ENCODE data around the gene C5orf58.
"Not testable (repeated sequence)": the region's sequence is repeated elsewhere in the genome, so short reads cannot be mapped to it uniquely, and the experiment has no call there.

C5orf58 gene

GRCh38 chr5:170223360-170223759 lies 9.4 kb upstream of the C5orf58 start:
- in situ Hi-C loops (cut with MboI; ENCODE audit: low sequenced_read_pairs): no loop called here

GRCh38 chr5:170223906-170224305 lies 8.9 kb upstream of the C5orf58 start:
- in situ Hi-C loops (cut with MboI; ENCODE audit: low sequenced_read_pairs): no loop called here

DNA sequence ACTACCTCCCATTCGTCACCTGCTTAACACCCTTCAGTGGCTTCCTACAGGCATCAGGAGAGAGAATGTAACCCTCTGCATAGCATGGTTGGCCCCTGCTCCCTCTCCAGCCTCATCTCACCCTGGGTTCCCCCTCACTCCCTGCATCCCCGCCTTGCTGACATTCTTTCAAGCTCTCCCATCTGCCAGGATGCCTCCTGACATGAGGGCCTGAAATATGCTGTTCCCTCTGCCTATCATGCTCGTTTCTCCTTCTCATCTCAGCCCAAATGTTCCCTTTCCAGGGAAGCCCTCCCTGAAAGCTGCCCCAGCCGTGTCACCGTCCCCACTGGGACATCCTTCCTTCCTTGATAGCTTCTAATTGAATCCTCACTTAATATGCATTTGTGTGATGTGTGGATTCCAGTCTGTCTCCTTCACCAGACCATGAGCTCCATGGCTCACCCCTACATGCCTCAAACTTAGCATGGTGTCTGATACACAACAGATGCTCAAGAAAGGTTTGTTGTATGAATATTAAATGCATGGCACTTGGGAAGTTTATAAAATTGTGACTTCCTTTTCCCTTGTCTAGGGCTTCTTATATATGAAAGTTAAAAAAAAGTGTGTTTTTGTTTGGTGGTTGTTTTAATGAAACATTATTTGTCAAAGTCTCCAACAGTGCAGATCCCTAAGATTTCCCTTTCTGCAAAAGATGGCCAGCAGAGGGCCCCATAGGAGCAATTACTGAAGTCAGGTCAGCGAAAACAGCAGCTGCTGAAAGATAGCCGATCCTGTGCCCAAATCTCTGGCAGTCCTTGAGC lies 7.3 kb upstream of the C5orf58 start:
- in situ Hi-C loops (cut with MboI; ENCODE audit: low sequenced_read_pairs): no loop called here

GRCh38 chr5:170226129-170226615 lies 6.6 kb upstream of the C5orf58 start:
- in situ Hi-C loops (cut with MboI; ENCODE audit: low sequenced_read_pairs): no loop called here

DNA sequence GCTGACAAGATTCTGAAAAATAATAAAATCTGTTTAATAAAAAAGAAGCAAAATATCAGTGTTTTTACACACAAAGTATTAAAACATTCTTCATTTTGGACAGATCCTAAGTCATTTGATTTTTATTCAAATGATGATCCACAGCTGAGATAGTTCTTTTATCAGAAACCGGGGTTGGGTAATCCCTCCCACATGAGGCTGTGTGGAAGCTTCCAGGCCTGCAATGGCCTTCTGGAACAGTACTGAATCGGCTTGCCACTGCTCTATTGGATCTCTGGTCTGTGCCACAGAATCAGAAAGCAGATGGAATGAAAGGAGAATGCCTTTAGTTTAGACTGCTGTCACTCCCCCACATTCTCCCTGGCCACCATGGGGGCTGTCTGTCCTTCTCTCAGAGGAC lies 6.1 kb upstream of the C5orf58 start:
- in situ Hi-C loops (cut with MboI; ENCODE audit: low sequenced_read_pairs): no loop called here

DNA sequence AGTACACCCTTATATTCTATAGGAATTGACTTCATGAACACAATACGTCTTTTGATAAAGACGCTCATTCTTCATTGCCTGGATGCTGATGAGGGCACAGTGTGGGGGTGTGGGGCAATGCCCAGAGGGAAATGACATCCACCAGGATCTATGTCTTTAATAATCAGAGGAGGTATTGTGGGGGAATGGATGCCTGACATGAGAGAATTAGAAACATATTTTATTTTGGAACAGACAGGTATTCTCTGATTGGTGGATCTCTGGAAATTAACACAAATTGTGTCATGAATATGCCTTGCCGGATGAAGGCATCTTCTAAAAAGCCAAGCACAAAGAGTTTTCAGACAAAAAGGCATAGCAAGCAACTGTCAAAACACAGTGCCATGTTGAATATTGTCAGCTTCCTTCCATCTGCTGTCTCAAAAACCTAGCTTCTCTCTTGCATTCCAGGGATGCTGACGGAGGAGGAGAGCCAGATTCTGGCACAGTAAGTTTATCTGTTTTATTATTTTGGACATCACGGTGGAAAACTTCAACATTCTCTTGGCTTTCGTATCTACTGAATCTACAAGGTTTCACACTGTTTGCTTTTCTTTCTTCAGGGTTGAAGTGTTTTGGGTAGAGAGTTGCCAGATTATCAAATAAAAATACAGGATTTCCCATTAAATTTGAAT lies 3.9 kb upstream of the C5orf58 start:
- in situ Hi-C loops (cut with MboI; ENCODE audit: low sequenced_read_pairs): no loop called here

DNA sequence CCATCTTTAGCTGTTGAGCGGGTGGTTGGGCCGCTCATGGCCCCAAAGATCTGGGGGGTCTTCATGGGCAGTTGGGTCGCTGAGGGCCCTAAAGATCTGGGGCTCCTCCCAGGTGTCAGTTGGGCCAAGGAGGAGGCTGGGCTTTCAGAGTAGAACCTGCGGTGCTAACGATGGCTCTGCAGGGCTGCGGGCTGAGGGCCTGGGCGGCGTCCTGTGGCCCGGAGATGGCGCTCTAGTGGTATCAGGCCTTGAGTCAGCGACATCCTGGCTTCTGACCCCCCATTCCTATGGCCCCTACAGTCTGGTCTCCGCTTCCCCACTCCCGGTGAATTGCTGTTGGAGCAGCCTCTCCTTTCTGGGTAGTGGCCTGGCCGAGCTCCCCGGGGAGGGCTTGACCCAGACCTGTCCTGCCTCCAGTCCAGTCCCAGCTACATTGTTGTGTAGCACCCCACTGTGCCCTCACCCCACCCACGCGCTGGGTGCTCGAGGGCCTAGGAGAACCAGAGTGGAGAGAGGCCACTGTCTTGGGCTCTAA lies 640 bp downstream of the C5orf58 start:
- in situ Hi-C loops (cut with MboI; ENCODE audit: low sequenced_read_pairs): no loop called here

- in situ Hi-C loops (cut with MboI; ENCODE audit: low sequenced_read_pairs): no loop called here
These were observed 3.4 kb downstream of the C5orf58 start for GRCh38 chr5:170235876-170236864.

- in situ Hi-C loops (cut with MboI; ENCODE audit: low sequenced_read_pairs): no loop called here
These were observed 5.8 kb downstream of the C5orf58 start for GRCh38 chr5:170238456-170239196.

DNA sequence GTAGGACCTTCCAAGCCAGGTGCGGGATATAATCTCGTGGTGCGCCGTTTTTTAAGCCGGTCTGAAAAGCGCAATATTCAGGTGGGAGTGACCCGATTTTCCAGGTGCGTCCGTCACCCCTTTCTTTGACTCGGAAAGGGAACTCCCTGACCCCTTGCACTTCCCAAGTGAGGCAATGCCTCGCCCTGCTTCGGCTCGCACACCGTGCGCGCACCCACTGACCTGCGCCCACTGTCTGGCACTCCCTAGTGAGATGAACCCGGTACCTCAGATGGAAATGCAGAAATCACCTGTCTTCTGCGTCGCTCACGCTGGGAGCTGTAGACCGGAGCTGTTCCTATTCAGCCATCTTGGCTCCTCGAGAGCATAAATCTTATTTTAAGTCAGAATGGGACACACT lies 12.7 kb downstream of the C5orf58 start:
- in situ Hi-C loops (cut with MboI; ENCODE audit: low sequenced_read_pairs): not testable (repeated sequence)

DNA sequence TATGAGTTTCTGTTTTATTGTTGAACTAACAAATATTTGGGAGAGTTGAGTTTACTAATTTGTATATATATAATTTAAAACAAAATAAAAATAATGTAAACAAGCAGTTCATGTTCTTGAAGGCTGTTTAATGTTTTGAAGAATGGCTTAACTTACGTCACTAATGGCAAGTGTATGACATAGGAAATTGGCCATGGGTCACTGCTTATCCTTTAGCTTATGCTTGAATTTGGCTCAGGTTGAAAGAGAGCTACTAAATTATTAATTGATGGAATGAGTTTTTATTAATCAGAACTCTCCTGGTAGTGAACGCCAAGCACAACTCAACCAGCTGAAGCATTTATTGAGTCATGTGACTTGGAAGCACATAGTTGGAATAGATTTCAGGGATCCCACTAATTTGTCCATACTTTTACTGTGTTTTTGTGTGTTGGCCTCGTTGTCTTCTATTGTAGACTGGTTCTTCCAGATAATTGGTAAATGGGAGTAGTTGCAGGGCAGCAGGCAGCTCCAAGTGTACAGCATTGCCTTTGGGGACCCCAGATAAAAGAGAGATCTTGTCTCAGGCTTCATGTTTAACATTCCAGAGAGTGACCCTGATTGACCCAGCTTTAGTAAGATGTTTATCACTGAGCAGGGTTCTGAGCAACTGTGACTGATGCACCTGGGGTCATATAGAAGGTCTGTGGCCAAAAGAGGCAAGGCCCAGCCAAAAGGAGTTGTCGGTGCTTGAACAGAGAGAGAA lies 13.5 kb downstream of the C5orf58 start:
- in situ Hi-C loops (cut with MboI; ENCODE audit: low sequenced_read_pairs): no loop called here

DNA sequence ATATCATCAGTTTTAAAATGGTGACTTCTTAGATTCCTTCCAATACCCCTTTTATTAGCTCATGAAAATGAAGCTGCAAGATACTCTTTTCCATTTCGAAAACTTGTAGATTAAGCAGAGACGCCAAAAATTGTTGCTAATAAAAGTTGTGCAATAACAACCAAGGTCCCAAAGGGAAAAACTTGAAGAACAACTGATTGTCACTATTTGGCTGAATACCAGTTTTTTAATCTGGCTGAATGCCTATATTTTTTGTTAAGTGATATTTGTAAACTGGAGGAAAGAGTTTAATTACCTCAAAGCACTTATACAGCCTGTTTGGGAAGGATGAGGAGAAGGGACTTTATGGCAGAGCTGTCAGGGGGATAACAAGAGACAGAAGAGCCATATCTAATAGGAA lies 14.6 kb downstream of the C5orf58 start:
- in situ Hi-C loops (cut with MboI; ENCODE audit: low sequenced_read_pairs): no loop called here

- in situ Hi-C loops (cut with MboI; ENCODE audit: low sequenced_read_pairs): no loop called here
These were observed 15.6 kb downstream of the C5orf58 start for GRCh38 chr5:170248172-170248930.

GRCh38 chr5:170248931-170249227 lies 16.1 kb downstream of the C5orf58 start:
- in situ Hi-C loops (cut with MboI; ENCODE audit: low sequenced_read_pairs): not testable (repeated sequence)

DNA sequence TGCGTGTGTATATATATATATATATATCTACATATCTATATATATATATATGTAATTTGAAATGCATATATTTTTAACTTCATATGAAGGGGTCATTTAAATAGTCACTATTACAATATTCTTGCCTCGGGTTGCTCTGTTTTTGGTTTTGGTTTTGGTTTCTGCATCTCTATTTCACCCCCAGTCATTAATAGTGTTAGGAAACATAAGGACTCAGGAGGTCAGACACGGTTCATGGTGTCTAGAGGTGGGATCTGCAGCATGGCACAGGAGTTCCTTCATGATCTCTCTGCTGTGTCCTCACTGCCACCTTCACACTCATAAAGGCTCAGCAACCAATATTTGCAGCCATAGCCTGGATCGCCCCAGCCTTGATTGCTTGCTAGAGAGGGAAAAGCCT lies 16.6 kb downstream of the C5orf58 start:
- in situ Hi-C loops (cut with MboI; ENCODE audit: low sequenced_read_pairs): no loop called here

GRCh38 chr5:170250810-170251317 lies 18.1 kb downstream of the C5orf58 start:
- in situ Hi-C loops (cut with MboI; ENCODE audit: low sequenced_read_pairs): no loop called here

DNA sequence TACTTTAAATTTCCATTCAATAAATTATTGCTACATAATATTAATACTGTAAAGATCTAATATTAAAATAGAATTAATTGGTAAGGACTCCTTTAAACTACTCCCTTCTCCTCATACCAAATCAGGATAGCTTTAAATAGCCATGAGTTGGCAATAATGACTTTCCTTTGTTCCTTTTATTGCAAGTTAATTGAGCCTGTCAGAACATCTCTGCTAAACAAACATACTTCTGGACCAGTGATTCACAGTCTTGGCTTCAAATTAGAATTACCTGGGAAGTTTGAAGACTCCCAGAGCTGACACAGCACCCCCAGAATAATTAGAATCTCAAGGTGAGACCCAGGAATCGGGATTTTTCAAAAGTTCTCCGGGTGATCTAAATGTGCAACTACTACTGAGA lies 18.7 kb downstream of the C5orf58 start:
- in situ Hi-C loops (cut with MboI; ENCODE audit: low sequenced_read_pairs): no loop called here

GRCh38 chr5:170252109-170252508 lies 19.3 kb downstream of the C5orf58 start:
- in situ Hi-C loops (cut with MboI; ENCODE audit: low sequenced_read_pairs): no loop called here

All from HL-60/S4 treated with phorbol 12-myristate 13-acetate at 8.2 ng/mL for 4 days and 3 days (cell line).